ENCODE results near the gene SECISBP2.

DNA sequence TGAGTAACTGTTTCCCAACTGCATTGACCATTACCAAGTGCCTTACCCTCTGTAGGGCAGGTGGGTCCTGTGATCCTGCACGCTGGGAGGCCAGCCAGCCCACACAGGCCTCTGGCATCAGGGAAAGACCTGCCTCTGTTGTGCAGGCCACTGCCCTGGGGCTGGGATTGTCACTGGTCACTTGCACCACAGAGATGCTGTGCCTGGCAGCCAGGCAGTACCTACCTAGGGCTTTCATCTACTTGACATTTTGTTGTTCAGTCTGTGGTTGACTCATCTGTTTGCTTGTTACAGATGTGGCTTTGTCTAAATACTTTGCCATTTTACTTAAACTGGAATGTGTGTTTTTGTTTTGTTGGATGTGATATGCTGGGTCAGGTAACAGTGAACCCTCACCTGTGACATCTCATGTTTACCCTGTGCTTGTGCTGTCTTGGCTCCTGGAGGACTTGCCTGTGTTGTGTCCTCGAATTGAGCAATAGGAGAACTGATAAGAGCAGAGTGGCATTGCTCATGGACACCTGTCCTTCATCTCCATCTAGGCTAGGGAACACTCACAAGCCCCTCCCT is 32.8 kb downstream of the SECISBP2 start:
- TF ChIP-seq, protein P1, sequence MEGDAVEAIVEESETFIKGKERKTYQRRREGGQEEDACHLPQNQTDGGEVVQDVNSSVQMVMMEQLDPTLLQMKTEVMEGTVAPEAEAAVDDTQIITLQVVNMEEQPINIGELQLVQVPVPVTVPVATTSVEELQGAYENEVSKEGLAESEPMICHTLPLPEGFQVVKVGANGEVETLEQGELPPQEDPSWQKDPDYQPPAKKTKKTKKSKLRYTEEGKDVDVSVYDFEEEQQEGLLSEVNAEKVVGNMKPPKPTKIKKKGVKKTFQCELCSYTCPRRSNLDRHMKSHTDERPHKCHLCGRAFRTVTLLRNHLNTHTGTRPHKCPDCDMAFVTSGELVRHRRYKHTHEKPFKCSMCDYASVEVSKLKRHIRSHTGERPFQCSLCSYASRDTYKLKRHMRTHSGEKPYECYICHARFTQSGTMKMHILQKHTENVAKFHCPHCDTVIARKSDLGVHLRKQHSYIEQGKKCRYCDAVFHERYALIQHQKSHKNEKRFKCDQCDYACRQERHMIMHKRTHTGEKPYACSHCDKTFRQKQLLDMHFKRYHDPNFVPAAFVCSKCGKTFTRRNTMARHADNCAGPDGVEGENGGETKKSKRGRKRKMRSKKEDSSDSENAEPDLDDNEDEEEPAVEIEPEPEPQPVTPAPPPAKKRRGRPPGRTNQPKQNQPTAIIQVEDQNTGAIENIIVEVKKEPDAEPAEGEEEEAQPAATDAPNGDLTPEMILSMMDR (IDR thresholded peaks at IDR 0.05), result no peak
- no peak for TF ChIP-seq POLR2A (IDR thresholded peaks at IDR 0.05)

Measured in heart left ventricle (tissue), 13 donors.